HCEC 1CT (cell line): ENCODE results near the gene PMP22.
"Not testable (repeated sequence)": the region's sequence is repeated elsewhere in the genome, so short reads cannot be mapped to it uniquely, and the experiment has no call there.

Experiments used
- DNase-seq: peaks from one replicate; pipeline ENCODE4 v3.0.0-alpha.2; 2017

The PMP22 gene

DNA sequence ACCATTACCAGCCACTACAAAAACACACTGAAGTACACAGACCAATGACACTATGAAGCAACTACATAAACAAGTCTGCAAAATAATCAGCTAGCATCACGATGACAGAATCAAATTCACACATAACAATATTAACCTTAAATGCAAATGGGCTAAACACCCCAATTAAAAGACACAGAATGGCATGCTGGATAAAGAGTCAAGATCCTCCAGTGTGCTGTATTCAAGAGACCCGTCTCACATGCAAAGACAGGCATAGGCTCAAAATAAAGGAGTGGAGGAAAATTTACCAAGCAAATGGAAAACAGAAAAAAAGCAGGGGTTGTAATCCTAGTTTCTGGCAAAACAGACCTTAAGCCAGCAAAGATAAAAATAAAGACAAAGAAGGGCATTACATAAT is 64.6 kb downstream of the PMP22 start:
- DNase-seq = not testable (repeated sequence)

GRCh38 chr17:15197229-15197628 is 67.9 kb downstream of the PMP22 start:
- no peak for DNase-seq

GRCh38 chr17:15194859-15195277 is 70.3 kb downstream of the PMP22 start:
- peak; percentile 29 for DNase-seq

DNA sequence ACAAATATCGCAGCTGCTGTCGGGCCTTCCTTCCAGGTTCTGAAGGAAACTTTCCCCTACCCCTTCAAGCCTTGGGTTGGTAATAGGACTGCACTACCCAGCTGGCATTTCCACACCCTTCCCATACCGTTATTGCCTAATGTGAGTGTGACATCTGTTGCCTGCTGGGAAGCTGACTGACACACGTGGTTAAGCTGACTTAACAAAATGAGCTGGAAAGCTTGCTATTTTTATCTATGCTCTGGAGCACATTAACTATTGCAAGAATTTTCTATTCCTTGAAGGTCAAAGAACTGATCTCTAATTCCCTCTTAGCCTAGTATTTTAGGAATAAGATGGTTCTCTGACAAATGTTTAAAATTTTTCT is 79.5 kb downstream of the PMP22 start:
- DNase-seq = peak; percentile 85

DNA sequence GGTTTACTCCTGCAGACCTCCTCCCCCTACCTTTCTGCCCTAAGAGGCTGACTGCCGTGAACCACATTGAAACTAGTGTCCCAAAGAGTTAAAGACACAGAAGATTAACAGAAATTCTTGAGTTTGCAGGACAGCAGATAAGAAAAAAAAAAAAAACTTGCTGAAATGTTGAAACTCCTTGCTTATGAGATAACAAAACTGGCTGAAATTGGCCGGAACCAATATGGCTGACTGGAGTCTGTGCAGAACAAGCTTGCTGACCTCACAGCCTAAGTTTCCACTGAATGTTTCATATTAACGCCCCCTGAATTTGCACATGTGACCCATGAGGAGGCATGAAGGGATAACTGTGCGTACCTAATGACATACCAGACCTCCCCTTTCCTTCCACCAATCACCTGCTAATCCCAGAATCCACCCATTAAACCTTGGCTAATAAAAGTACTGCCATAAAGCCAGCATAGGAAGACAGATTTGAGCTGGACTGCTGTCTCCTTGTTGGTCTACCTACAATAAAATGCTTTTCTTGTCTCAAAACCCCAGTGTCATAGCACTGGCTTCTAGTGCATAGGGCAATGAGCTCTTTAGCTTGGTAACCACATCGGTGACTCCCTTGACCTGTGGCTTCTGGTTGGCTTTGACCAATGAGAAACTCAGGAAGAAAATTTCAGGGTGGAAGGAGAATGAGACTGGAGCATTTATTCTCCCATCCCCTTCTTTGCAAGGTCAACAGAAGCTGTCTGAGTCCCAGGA is 80.1 kb downstream of the PMP22 start:
- no peak for DNase-seq

- DNase-seq = no peak
Observed at GRCh38 chr17:15181816-15182215, 83.3 kb downstream of the PMP22 start.

DNA sequence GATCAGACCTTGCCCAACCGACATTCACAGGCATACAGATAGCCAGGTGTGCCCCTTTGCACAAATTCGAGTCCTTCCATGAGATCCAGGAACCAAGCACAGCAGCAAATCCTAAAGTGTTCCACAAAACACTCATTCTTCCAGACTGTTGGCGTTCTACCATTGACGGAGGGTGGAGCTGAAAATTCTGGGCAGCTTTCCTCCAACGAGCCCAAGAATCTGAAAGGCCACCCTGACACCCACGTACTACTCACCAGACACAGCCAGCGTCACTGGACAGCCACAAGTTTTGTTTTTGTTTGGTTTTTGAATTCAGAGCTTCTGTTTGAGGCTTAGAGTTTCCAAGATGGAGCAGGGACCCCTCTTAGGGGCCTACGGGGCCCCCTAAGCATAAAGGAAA is 83.8 kb downstream of the PMP22 start:
- DNase-seq = no peak

DNA sequence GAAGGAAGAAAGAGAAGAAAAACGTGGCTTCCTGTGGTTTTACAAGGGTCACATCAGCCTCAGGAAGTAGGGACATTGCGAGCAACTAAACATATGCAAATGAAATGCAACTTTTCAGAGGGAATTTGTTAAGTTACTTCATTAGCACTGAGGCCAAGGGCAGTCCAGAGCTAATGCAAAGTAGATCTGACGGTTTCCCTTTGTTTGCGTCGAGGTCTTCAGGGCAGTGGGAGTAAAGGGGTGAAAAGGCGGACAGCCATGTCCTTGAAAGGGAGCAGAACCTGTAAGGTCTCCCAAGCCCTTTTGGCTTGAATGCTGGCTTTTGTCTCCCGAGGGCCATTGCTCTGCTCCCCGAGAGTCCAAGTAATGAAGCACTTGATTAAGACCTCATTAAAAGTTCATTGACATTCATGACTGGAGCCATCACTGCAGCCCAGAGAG is 85.0 kb downstream of the PMP22 start:
- DNase-seq = no peak
